Stimulated activated CD8-positive, alpha-beta memory T cell treated with anti-CD3 and anti-CD28 coated beads, Interleukin-12 subunit alpha, Interleukin-12 subunit beta, amount 100 ng/mL, for 4 hours (primary cell): ENCODE results near the gene FGD3.

Experiments used
- DNase-seq: peaks from one replicate; pipeline ENCODE4 v3.0.0-alpha.2; 2020; ENCODE audit warnings: low read depth

Gene FGD3

DNA sequence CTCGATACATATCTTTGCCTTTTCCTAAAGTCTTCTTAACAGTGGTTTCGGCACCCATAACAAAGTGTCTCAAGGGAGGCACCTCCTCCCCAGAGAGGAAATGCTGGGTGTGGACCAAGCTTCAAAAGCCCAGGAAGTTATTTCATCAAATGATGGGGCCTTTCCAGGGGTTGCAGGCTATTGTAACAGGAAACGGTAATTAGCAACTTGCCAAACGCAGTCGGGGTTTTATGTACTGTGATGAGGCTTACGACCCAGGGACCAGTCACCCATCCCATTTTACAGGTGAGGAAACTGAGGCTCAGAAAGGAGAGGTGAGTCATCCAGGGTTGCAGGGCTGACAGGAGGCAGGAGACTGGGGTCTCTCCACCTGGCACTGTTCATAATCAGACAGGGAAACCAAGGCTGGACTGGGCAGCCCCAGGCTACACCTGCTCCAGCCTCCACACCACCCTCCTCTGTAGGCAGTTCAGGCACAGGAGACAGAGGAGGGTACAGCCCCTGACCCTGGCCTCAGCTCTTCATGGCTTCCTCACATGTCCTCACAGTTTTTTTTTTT lies 81.2 kb downstream of the FGD3 start:
- DNase-seq: peak; percentile 29

DNA sequence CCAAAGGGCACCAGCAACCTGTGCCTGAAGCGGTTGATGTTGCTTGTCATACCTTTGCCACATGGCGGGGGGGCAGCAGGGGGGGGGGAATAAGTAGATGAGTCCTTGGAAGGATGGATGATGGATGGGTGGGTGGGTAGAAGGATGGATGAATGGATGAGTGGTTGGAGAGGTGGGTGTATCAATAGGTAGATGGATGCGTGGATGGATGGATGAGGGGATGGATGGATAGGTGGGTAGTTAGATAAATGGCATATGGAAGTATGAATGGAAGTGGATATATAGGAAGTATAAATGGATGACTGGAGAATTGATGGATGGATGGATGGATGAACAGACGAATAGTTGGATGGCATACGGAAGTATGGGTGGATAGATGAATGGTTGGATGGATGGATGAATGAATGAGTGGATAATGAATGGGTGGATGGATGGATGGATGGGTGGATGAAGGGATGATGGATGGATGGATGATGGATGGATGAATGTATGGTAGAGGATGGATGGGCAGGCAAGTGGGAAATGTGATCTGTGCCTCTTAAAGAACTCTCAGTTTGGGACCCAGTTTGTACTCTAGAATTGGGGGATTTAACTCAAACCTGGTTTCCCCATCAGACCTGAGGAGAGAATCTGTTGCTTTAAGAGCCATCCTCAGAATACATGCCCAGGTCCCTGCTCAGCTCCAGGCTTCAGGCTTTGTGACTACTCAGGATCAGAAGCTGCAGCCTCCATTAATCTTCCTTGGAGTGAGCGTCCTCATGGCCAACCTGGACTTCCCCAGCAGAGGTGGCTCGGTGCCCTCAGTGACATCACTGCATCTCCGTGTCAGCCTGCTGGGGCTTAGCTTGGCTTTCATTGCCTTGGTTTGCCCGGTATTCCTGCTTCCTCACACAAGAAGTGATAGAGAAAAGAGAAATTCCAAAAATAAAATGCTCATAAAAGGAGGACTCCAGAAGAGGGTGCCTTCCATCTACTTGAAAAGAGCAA lies 83.6 kb downstream of the FGD3 start:
- no peak for DNase-seq

DNA sequence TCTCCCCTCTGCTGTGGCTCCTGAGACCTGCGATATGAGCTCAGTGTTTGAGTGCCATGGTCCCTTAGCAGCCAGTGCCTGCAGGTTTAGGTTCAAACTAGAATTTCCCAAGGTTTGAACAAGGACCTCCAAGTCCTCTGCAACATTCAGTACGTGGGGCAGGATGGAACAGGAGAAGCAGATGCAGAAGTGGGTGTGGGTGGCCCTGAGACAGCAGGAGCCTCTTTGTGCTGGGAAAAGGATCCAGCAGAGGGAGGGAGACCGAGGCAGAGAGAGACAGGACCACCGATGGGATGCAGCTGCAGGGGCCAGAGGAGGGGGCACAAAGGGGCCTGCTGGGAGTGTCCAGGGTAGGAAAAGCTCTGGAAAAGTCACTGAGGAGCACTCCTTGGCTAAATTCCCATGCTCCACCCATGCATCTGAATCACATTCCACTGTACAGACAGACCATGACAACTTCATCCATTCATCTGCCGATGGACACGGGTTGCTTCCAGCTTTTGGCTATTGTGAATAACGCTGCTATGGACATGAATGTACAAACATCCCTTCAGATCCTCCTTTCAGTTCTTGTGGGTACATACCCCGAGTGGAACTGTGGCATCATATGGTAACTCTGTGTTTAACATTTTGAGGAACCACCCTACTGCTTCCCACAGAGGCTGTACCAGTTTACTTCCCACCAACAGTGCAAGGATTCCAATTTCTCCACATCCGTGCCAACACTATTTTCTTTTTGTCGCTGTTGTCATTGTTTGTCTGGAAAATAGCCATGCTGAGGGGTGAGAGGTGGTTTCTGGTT lies 84.5 kb downstream of the FGD3 start:
- no peak for DNase-seq

DNA sequence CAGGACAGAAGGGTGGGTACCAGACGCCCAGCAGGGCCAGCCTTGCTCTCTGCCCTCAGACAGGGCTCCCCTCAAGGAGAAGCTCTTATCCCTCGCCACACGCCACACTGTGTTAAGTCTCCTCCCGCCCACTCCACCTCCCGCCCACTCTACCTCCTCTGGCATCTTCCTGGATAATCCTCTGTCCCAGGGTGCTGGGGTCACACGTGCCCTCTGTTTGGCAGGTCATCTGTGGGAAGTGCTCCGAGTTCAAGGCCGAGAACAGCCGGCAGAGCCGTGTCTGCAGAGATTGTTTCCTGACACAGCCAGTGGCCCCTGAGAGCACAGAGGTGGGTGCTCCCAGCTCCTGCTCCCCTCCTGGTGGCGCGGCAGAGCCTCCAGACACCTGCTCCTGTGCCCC lies 85.2 kb downstream of the FGD3 start:
- no peak for DNase-seq

DNA sequence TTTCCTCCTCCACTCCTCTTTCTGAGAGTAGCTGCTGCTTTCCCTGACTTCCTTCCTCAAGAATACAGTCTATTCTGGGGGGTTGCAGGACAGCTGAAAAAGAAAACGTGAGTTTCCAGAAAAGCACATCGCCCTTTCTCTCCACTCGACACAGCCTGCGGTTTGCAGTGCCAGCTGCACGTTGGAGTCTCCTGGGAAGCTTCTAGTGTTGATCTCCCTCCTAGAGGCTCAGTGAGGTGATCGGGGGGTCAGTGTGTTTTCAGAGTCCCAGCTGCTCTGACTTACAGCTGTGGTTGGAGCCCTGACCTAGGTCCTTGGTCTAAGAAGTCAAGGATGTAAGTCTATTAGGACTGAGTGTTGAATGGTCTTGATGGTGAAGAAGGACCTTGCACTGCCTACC lies 86.2 kb downstream of the FGD3 start:
- no peak for DNase-seq

DNA sequence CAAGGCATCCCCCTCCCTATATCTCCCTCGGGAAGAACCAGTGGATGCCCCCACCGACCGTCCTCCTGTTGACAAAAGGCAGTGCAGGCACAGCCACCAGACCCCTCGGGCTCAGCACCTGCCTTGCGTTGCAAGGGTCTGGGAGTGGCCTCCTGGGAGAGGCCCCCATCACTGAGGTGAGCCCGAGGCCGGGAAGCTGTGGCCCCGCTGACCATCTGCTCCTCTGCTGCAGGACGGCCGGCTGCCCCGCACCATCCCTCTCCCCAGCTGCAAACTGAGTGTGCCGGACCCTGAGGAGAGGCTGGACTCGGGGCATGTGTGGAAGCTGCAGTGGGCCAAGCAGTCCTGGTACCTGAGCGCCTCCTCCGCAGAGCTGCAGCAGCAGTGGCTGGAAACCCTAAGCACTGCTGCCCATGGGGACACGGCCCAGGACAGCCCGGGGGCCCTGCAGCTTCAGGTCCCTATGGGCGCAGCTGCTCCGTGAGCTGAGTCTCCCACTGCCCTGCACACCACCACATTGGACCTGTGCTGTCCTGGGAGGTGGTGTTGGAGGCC lies 87.9 kb downstream of the FGD3 start:
- DNase-seq: no peak

DNA sequence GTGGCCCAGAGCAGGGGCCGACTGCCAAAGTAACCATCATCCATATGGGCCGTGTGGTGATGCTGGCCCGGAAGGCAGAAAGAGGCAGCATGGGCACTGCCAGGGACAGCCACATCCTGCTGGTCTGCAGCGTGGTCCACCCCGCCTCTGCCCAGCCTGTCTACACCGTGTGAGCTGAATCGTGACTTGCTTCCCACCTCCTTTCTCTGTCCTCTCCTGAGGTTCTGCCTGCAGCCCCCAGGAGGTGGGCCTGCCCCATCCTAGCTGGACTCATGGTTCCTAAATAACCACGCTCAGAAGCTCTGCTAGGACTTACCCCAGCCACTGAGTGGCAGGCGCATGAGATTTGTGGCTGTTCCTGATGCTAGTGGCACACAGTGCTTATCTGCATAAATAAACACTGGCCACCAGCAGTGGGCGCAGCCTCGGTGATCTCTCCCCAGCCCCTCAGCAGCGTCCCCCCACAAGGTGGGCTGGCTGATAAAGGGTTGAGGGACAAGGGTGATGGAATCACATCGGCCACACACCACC lies 88.6 kb downstream of the FGD3 start:
- no peak for DNase-seq

DNA sequence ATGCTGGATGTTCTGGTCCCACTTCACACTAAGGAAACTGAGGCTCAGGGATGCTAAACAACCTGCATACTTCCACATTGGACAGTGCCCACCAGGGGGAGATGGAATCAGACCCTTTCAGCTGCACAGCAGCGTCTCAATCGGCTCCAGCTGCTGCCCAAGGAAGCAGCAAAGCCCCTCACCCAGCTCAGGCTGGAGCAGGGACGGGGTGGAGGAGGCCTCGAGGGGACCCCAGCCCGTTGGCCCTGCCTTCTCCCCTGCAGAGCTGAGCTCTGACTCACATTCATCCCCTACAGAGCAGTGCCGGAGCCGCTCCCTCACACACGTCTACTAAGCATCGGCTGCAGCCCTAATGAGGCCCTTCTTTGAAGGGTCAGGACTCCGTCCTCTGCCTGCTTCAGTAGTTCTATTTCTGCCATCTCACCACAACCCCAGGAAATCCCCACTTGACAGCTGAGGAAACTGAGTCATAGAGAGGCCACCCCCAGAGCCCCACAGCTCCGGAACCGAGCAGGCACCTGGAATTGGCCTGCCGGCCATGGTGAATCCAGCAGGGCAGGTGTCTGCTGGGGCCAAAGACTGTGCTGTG lies 89.7 kb downstream of the FGD3 start:
- no peak for DNase-seq

DNA sequence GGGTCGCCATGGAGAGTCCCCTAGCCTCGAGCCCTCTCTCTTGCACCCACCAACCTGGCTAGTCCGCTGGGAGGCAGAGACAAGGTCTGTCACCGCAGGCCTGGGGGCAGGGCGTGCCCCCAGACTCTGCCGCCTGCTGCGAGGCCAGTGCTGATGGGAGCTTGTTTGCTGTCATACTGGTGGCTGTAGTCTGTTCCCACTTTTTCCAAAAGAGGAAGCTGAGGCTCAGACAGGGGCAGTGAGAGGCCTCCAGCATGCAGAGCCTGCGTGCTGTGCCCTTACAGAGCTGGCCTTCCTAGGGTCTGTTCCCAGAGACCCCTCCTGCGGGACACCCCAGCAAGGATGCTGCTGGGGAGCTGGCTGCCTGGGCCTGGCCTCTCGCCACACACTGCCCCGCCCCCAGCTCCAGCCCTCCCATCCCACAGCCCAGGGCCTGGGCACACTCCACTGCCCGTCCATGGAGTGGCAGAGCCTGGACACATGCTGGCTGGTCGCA lies 90.2 kb downstream of the FGD3 start:
- DNase-seq: no peak

DNA sequence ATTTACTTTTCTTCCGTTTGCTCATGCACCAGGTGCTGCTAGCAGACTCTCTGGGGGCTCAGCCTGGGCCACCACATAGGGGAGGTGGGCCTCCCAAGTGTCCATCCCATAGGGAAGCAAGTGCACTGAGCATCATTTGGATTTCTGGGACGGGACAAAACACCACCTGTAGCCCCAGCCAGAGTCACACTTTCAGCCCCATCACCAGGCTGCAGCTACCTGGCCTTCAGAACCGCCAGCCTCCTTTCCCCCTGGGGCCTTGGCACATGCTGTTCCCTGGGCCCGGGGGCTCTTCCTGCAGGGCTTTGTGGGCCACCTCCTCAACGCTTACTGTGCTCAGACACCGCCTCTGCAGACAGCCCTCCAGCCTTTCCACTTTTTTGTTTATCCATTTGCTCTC lies 91.6 kb downstream of the FGD3 start:
- no peak for DNase-seq

DNA sequence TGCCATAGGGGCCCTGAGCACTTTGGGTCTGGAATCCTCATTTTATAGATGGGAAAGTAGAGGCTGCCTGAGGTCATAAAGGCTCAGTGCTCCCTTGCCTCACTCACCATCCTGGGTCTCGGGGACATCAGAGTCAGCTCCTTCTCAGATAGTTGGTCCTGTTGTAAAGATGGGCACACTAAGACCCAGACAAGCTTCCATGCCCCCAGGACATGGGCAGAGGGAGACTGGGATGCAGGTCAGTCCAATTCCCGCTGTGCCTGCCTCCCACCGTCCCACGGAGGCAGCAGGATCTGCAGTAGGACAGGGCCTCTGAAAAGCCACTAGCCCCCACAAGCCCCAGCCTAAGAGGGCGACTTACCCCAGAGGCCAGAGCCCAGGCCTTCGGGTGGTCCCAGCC lies 92.1 kb downstream of the FGD3 start:
- DNase-seq: no peak

DNA sequence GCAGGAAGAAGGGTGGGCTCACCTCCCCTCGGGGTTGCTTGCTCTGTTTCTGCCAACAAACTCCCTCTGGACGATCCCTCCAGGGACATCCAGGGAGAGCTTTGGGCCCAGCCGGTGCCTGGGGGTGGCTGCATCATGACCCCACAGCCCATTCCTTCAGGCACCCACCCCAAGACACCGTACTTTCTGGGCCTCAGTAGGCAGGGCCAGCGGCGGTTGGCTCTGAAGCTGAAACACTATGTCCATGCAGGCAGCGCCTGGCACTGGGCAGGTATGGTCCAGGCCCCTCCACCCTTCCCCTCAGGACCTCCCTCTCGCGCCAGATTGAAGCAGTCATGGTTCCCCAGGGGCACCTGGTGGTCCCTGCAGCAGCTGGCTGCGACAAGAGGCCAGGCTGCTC lies 92.7 kb downstream of the FGD3 start:
- DNase-seq: no peak

DNA sequence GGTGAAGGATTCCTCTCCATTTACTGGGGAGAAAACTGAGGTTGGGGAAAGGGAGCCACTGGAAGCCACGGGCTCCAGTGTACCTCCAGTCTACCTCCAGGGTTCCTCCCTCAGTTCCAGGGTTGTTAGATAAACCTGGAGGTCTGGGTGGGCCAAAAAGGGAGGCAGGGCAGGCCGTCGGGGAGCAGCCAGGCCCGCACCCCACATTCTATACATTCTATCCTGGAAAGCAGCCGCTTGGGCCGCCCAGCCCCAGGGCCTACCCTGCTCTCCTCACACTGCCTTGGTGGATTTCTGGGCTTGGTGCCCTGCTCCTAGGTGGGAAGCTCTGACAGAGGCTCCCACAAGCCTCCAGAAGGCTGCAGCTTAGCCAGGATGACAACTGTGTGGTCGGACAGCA lies 93.1 kb downstream of the FGD3 start:
- DNase-seq: no peak

DNA sequence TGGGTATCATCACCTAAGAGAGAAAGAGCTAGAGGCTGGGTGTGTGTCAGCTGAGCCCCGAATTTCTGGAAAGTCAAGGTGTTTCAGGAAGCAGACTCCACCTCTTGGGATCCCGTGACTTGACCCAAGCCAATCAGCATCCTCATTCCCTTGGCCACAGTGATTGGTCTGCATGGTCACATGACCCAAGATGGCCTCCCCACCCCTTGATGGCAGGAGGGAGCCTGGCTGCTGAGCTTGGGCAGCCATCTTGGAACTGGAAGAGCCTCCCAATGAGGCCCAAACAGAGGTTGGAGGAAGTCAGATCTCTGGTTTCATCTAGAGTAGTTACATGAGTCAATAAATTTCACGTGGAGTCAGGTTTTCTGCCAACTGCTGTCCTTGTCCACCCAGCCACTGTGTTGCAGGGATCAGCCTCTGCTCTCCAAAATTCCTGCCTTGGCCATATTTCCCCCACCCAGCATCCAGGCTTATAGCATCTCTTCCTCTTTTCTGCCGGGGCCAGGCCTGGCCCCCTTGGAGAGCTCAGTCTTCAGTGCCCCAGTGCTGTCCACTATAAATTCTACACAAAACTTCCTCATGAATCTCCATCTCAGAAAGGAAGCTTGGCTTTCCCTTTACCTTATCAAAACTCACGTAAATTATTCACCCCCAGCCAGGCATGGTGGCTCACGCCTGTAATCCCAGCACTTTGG lies 93.9 kb downstream of the FGD3 start:
- no peak for DNase-seq

DNA sequence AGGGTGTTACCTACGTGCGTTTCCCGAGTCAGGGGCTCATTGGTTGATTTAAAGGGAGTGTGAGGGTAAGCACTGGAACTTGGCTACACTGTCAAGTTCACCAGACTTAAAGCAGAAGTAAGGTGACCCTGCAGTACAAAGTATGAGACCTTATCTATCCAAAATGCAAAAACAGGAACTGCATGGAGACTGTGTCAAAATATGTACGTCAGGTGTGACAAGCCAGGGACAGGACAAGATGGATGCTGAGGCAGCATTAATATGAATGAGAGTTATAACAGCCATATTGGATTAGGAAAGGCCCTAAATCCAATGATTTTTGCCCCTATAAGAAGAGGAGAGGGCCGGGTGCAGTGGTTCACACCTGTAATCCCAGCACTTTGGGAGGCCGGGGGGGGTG lies 95.8 kb downstream of the FGD3 start:
- DNase-seq: no peak

DNA sequence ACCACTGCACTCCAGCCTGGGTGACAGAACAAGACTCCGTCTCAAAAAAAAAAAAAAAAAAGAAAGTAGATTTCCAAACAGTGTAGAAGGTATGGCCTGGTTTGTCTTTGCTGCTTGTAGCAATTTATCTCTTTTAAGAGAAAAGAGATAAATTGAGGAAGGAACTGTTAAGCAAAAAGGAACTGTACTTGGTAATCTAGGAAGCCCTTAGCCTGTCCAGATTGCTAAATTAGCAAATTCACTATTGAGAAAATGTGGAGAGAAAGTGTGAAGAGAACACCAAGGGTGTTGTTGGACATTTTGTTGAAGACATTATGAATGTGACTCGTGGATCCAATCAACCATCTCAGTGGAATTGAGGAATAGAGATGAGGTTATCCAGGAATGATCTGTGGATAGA lies 98.2 kb downstream of the FGD3 start:
- DNase-seq: no peak

DNA sequence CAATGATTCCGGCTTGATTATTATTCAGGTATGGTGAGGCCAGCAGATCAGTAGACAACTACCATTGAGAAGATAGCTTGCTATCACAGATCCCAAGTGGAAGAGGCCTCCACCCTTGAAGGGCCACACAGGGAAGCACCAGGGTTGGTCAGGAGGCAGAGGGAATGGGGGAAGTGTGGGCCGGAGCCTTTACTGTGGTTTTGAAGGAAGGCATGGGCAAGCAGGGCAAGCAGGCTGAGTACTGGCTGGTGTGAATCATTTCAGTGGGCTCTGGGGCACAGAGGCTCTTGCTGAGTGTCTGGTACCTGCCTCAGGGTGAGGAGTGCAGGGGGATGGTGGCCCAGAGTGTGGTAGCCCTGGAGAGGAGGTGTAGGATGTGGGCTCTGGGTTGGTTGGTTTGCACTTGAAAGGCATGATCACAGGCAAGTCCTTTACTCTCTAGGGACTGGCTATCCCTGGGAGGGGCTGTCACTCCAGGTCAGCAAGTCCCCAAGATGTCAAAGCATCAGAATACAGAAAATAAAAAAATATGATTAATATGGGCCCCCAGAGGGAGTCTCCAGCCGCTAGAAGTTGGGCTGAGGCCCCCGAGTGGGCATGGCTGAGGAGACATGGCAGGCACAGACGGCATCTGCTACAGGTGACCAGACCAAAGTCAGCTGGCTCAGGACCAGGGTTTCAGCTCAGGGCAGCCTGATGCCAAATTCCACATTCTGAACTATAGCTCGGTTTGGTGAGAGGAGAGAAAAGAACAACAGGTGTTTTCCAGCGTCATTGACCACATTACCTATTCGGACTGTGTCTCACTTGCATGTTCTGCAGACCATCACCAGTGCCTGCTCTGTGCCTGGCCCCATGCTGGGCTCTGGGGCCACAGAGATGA lies 101.5 kb downstream of the FGD3 start:
- no peak for DNase-seq

DNA sequence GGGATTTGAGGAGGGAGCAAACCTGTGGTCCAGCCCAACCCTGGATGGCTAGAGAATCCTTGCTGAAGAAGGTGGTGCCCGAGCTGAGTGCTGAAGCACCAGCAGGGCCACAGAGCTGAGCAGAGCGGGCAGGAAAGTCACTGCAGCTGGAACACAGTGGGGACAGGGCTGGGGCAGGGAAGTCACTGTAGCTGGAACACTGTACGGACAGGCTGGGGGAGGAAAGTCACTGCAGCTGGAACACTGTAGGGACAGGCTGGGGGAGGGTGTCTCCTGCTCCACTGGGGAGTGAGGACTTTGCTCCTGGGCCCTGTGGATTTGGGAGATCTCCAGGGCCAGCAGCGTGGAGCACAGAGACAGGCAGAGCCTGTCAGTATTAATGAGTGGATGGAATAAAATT lies 102.2 kb downstream of the FGD3 start:
- no peak for DNase-seq

DNA sequence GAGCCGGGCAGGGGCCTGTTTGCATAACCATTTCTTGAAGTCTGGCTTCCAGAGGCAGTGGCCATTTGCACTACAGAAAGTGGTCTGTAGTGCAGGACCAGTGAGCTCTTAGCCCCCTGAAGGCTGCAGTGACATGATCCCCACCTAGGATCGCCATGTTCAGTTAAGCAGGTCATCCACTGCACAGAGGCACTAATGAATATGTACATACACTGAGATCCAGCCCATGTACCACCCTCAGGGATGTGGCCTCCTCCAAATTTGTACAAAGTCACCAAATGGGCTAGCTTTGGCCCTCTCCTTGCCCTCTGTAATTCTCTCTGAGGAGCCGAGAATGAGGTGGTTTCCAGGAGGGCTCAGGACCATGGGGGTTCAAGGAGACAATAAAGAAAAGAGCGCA lies 102.9 kb downstream of the FGD3 start:
- DNase-seq: no peak

DNA sequence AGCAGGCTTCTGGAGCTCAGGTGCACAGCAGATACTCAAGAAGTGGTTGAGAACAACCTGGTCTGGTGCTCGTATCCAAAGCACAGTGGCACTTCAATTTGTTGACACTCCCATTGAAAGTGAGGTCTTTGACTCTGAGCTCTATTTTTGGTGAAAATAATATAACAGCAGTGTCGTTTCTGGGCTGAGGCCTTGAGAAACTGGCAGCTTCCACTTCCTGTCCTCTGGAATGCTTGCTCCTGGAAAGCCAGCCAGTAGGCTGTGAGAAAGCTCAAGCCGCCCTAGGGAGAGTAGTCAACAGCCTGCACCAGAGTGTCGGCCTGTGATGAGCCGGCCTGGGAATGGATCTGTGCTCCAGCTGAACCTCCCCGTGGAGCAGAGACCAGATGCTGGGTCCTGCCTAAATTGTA lies 104.4 kb downstream of the FGD3 start:
- DNase-seq: no peak
